ENCODE measurements around the gene PMIS2.

DNA sequence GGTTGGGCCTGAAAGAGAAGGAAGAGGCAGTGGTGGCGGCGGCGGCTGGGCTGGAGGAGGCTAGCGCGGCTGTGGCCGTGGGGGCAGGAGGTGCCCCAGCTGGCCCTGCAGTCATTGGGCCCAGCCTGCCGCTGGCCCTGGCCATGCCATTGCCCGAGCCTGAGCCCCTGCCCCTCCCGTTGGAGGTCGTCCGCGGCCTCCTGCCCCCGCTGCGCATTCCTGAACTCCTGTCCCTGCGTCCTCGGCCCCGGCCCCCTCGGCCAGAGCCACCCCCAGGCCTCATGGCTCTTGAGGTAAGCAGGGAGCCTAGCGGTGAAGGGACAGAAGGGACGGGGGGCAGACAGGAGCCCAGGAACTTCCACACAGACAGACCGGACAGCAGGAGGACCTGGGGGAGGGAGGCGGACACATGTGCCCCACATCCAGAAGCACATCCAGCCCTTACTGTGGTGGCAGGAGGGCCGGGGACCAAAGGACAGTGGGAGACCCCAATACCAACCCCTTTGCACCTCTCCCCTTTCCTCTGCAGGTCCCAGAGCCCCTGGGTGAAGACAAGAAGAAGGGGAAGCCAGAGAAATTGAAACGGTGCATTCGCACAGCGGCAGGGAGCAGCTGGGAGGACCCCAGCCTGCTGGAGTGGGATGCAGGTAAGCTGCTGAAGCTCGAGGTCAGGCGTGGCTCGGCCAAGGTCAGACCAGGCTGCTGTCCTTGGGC, 47.9 kb downstream of the PMIS2 start:
- TF ChIP-seq, protein P1, sequence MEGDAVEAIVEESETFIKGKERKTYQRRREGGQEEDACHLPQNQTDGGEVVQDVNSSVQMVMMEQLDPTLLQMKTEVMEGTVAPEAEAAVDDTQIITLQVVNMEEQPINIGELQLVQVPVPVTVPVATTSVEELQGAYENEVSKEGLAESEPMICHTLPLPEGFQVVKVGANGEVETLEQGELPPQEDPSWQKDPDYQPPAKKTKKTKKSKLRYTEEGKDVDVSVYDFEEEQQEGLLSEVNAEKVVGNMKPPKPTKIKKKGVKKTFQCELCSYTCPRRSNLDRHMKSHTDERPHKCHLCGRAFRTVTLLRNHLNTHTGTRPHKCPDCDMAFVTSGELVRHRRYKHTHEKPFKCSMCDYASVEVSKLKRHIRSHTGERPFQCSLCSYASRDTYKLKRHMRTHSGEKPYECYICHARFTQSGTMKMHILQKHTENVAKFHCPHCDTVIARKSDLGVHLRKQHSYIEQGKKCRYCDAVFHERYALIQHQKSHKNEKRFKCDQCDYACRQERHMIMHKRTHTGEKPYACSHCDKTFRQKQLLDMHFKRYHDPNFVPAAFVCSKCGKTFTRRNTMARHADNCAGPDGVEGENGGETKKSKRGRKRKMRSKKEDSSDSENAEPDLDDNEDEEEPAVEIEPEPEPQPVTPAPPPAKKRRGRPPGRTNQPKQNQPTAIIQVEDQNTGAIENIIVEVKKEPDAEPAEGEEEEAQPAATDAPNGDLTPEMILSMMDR (IDR thresholded peaks at IDR 0.05 in 4 of 5, conservative IDR thresholded peaks at IDR 0.05 in 1 of 5): no peak
- TF ChIP-seq POLR2A (IDR thresholded peaks at IDR 0.05): no peak
